Upper lobe of left lung (tissue), 6 donors: ENCODE measurements around the gene L1CAM. TPM values are rescaled to one million over a fixed set of nuclear protein-coding genes. Genes with fewer than 3 reads are reported as not detected.

Experiments used
- ATAC-seq, 2 donors: fragments of 200-7000 bp; cut with Tn5 transposase; one replicate each; pipeline ENCODE4 v1.9.1; 2022; ENCODE audit warnings: mild to moderate bottlenecking in 2 of 2, moderate library complexity in 2 of 2; ENCODE audit not compliant: low FRiP score in 2 of 2
- DNase-seq, 2 donors: peaks; one replicate each; pipeline ENCODE4 v3.0.0-alpha.2; 2019 to 2020
- H3K27ac ChIP-seq, 4 donors: fragments of 200-600 bp; sonication (generic); one replicate each; pipeline ENCODE4 v1.5.1; 2016 to 2019
- H3K27me3 ChIP-seq, 4 donors: fragments of 200-600 bp; sonication (generic); one replicate each; pipeline ENCODE4 v1.5.1; 2017 to 2019
- H3K36me3 ChIP-seq, 4 donors: fragments of 200-600 bp; sonication (generic); one replicate each; pipeline ENCODE4 v1.5.1; 2016 to 2019
- H3K4me1 ChIP-seq, 4 donors: fragments of 200-600 bp; sonication (generic); one replicate each; pipeline ENCODE4 v1.5.1; 2018 to 2019
- H3K4me3 ChIP-seq, 4 donors: fragments of 200-600 bp; sonication (generic); one replicate each; pipeline ENCODE4 v1.5.1; 2017 to 2019; ENCODE audit warnings: mild to moderate bottlenecking in 2 of 4, moderate library complexity in 1 of 4
- H3K9me3 ChIP-seq, 4 donors: fragments of 200-600 bp; sonication (generic); one replicate each; pipeline ENCODE4 v1.5.1; 2018 to 2019
- CTCF ChIP-seq, 6 experiments: fragments of 450-650 bp in 4 of 6; fragments of 200-600 bp in 2 of 6; sonication (generic) in 2 of 6; IDR thresholded peaks; one replicate each; pipeline ENCODE4 v1.5.1; 2016 to 2019; ENCODE audit warnings: antibody characterized with exemption in 6 of 6
- EP300 ChIP-seq, 4 donors: sonication (generic); formaldehyde crosslinking; IDR thresholded peaks; one replicate each; pipeline ENCODE4 v1.5.1; 2017; ENCODE audit warnings: antibody characterized with exemption in 4 of 4, control low read depth in 2 of 4
- POLR2A ChIP-seq, 4 donors: fragments of 450-650 bp; IDR thresholded peaks; one replicate each; pipeline ENCODE4 v1.5.1; 2016 to 2017; ENCODE audit warnings: antibody characterized with exemption in 4 of 4, mild to moderate bottlenecking in 2 of 4
- POLR2AphosphoS5 ChIP-seq, 2 donors: sonication (generic); formaldehyde crosslinking; IDR thresholded peaks; one replicate each; pipeline ENCODE4 v1.5.1; 2017; ENCODE audit warnings: antibody characterized with exemption in 2 of 2
- WGBS, 2 donors: methylation state at CpG; one replicate each; pipeline ENCODE4 v1.1.5; 2017 to 2018; 5-methylcytosine and 5-hydroxymethylcytosine counted together
- total RNA-seq, 6 donors: library from RNA; depleted of rRNA in 4 of 6; stranded (reverse); fragments of >200 nt in 4 of 6; gene quantifications; one replicate each; pipeline versions ENCODE4 v1.1.0 to v1.2.1, GENCODE V29; 2016 to 2021
- donor health status: DM: no; HTN: no; CAD: no; lungs with moderate emphysema.
- donor health status: DM: no; HTN: yes; CAD: no; lungs with severe emphysema.

Gene L1CAM
- total RNA-seq, 6 donors from 2014 or later, result 0.52 to 10.0 (median 1.1) TPM; not detected in 1

GRCh38 chrX:153888344-153888743 lies 2.4 kb upstream of the L1CAM start:
- Histone ChIP-seq H3K27ac (no peak overlapping the region), H3K4me1 (peaks cover 0 to 14% (median 3%) of the 10 kb centered on the region in 4 donors), H3K9me3 (no peaks in the 10 kb centered on the region), H3K36me3 (no peaks in the 10 kb centered on the region), H3K27me3 (peaks cover 0 to 28% (median 3%) of the 10 kb centered on the region in 4 donors), H3K4me3 (no peak overlapping the region)
- no peak for DNase-seq
- WGBS, 2 donors, result 55 to 62% methylated on average over 5 to 6 of the region's 6 CpGs
- TF ChIP-seq EP300 (IDR thresholded peaks at IDR 0.05) (no peak), POLR2A (IDR thresholded peaks at IDR 0.05) (no peak), POLR2AphosphoS5 (IDR thresholded peaks at IDR 0.05) (no peak), CTCF (IDR thresholded peaks at IDR 0.05) (no peak)
- no peak for ATAC-seq

- TF ChIP-seq POLR2AphosphoS5 (IDR thresholded peaks at IDR 0.05) (no peak), POLR2A (IDR thresholded peaks at IDR 0.05) (no peak), EP300 (IDR thresholded peaks at IDR 0.05) (no peak), CTCF (IDR thresholded peaks at IDR 0.05) (no peak)
- no peaks in the 10 kb centered on the region for H3K36me3 ChIP-seq
- H3K27ac ChIP-seq, result no peak overlapping the region
- H3K9me3 ChIP-seq, result no peaks in the 10 kb centered on the region
- H3K4me1 ChIP-seq, result peaks cover 0 to 14% (median 3%) of the 10 kb centered on the region in 4 donors
- no peak for DNase-seq
- no peak for ATAC-seq
- 42 to 68% methylated on average over 2 to 8 of the region's 8 CpGs for WGBS, 2 donors
- peaks cover 0 to 36% (median 3%) of the 10 kb centered on the region in 4 donors for H3K27me3 ChIP-seq
- no peak overlapping the region for H3K4me3 ChIP-seq
Observed at GRCh38 chrX:153887385-153887784, 1.4 kb upstream of the L1CAM start.

- Histone ChIP-seq H3K27me3 (peaks cover 0 to 36% (median 3%) of the 10 kb centered on the region in 4 donors), H3K9me3 (no peaks in the 10 kb centered on the region), H3K4me3 (no peak overlapping the region), H3K27ac (no peak overlapping the region), H3K4me1 (peaks cover 0 to 14% (median 3%) of the 10 kb centered on the region in 4 donors), H3K36me3 (no peaks in the 10 kb centered on the region)
- no peak for ATAC-seq
- no peak for DNase-seq
- no peak for TF ChIP-seq POLR2AphosphoS5 (IDR thresholded peaks at IDR 0.05)
- TF ChIP-seq CTCF (IDR thresholded peaks at IDR 0.05), result no peak
- TF ChIP-seq EP300 (IDR thresholded peaks at IDR 0.05), result no peak
- TF ChIP-seq POLR2A (IDR thresholded peaks at IDR 0.05), result no peak
- WGBS, 2 donors, result 33 to 44% methylated on average over 9 to 12 of the region's 13 CpGs
Observed at GRCh38 chrX:153886915-153887314, 942 bp upstream of the L1CAM start.

GRCh38 chrX:153885208-153885787 lies 675 bp downstream of the L1CAM start:
- Histone ChIP-seq H3K9me3 (no peaks in the 10 kb centered on the region), H3K4me3 (peak overlapping the region in 3 of 4 donors; percentile 8 to 14 (median 10)), H3K27me3 (peaks cover 0 to 36% (median 3%) of the 10 kb centered on the region in 4 donors), H3K4me1 (peaks cover 0 to 14% (median 3%) of the 10 kb centered on the region in 4 donors), H3K36me3 (no peaks in the 10 kb centered on the region), H3K27ac (no peak overlapping the region)
- 18 to 43% methylated on average over 3 to 31 of the region's 32 CpGs for WGBS, 2 donors
- TF ChIP-seq POLR2A (IDR thresholded peaks at IDR 0.05), result no peak
- no peak for TF ChIP-seq EP300 (IDR thresholded peaks at IDR 0.05)
- TF ChIP-seq CTCF (IDR thresholded peaks at IDR 0.05), result no peak
- no peak for TF ChIP-seq POLR2AphosphoS5 (IDR thresholded peaks at IDR 0.05)
- ATAC-seq, result no peak
- DNase-seq, result no peak

- Histone ChIP-seq H3K36me3 (no peaks in the 10 kb centered on the region), H3K27me3 (peaks cover 0 to 42% (median 3%) of the 10 kb centered on the region in 4 donors), H3K27ac (no peak overlapping the region), H3K4me3 (no peak overlapping the region), H3K9me3 (no peaks in the 10 kb centered on the region), H3K4me1 (peaks cover 0 to 14% (median 3%) of the 10 kb centered on the region in 4 donors)
- ATAC-seq (no peak), DNase-seq (no peak)
- no peak for TF ChIP-seq CTCF (IDR thresholded peaks at IDR 0.05)
- TF ChIP-seq EP300 (IDR thresholded peaks at IDR 0.05), result no peak
- TF ChIP-seq POLR2AphosphoS5 (IDR thresholded peaks at IDR 0.05), result no peak
- no peak for TF ChIP-seq POLR2A (IDR thresholded peaks at IDR 0.05)
- 59% methylated on average over 6 of the region's 6 CpGs; no CpG with 5 or more reads in 1 of the 2 donors for WGBS, 2 donors
Observed at GRCh38 chrX:153884590-153884989, 1.4 kb downstream of the L1CAM start.
